ENCODE results near the gene PCK2. TPM values are rescaled to one million over a fixed set of nuclear protein-coding genes. Genes with fewer than 3 reads are reported as not detected.

Gene PCK2
- total and polyA plus RNA-seq, 2 of the 8 experiments (the other 6 are each of a cell fraction or from before 2014, with no cell fraction given): 81.9 to 115 TPM

- no peak overlapping the region for H4K91ac ChIP-seq (replicated peaks; ENCODE audit: insufficient read length, low read length)
- H2BK5ac ChIP-seq (ENCODE audit: low read depth, low read length): no peak overlapping the region
- H2AFZ ChIP-seq (ENCODE audit: low read length): no peak overlapping the region
- no peak overlapping the region for H3K18ac ChIP-seq (ENCODE audit: extremely low read depth, low read length)
- no peak overlapping the region for H2BK120ac ChIP-seq (replicated peaks; ENCODE audit: low read depth, low read length)
- WGBS, 2 experiments (ENCODE audit: extremely low coverage in 1 of 2, insufficient coverage in 1 of 2, insufficient read length in 1 of 2, insufficient replicate concordance in 2 of 2, low coverage in 1 of 2, low lambda C conversion rate in 2 of 2, missing lambda C conversion rate in 1 of 2): 87% methylated on average over 12 of the region's 12 CpGs; no CpG with 5 or more reads in 1 of the 2 experiments
- H3K4me3 ChIP-seq (ENCODE audit: extremely low read depth in 1 of 4, insufficient read depth in 2 of 4, low read depth in 3 of 4, low read length in 4 of 4): no peak overlapping the region
- no peak overlapping the region for H3K27ac ChIP-seq (ENCODE audit: low read depth, low read length)
- no peaks in the 10 kb centered on the region for H3K79me1 ChIP-seq (ENCODE audit: low read depth, low read length)
- no peaks in the 10 kb centered on the region for H4K20me1 ChIP-seq (replicated peaks in 1 of 2; ENCODE audit: control insufficient read depth in 1 of 2, insufficient read depth in 2 of 2, low read length in 2 of 2)
- no peak overlapping the region for H3K4ac ChIP-seq (replicated peaks; ENCODE audit: insufficient read length, low read depth, low read length)
- H3K23me2 ChIP-seq (ENCODE audit: low read depth, low read length): no peaks in the 10 kb centered on the region
- DNase-seq (ENCODE audit: low read depth in 1 of 2, low spot score in 2 of 2): no peak
- H3K56ac ChIP-seq (replicated peaks; ENCODE audit: insufficient read length, low read depth, low read length): no peak overlapping the region
- H3K9me3 ChIP-seq (ENCODE audit: insufficient read depth in 2 of 2, low read depth in 1 of 2, low read length in 1 of 2): no peaks in the 10 kb centered on the region
- no peak overlapping the region for H3K14ac ChIP-seq (ENCODE audit: insufficient read length)
- H4K8ac ChIP-seq (ENCODE audit: extremely low read depth, insufficient read depth, low read length): no peak overlapping the region
- no peak for FAIRE-seq
- ChIA-PET CTCF (ENCODE audit: partially characterized antibody) (interaction anchor here (0.8 to 23.8 kb wide), 11 partner anchors 9 to 115 kb away, joined by 3 to 316 read pairs (median 3); partner anchors contain the start of gene PCK2), POLR2A (ENCODE audit: partially characterized antibody) (interaction anchor here (1.6 to 27.2 kb wide), 5 partner anchors 10 to 32 kb away, joined by 3 to 626 read pairs (median 14); partner anchors contain the start of genes CARMIL3 and PCK2)
- H4K5ac ChIP-seq (ENCODE audit: insufficient read length, low read depth, low read length): no peak overlapping the region
- no peak overlapping the region for H2BK12ac ChIP-seq (ENCODE audit: low read depth, low read length)
- H2AK5ac ChIP-seq (ENCODE audit: low read depth, low read length): no peak overlapping the region
- no peak overlapping the region for H3K9ac ChIP-seq (replicated peaks in 1 of 4; ENCODE audit: extremely low read depth in 1 of 4, low read depth in 3 of 4, low read length in 3 of 4)
- no peak overlapping the region for H3K4me2 ChIP-seq (ENCODE audit: insufficient read depth in 1 of 2, low read depth in 2 of 2, low read length in 2 of 2)
- no peaks in the 10 kb centered on the region for H3K36me3 ChIP-seq (ENCODE audit: control insufficient read depth in 2 of 4, insufficient read depth in 4 of 4, low read length in 3 of 4)
- no peaks in the 10 kb centered on the region for H3K79me2 ChIP-seq (ENCODE audit: control insufficient read depth in 1 of 2, insufficient read depth in 2 of 2, low read length in 2 of 2)
- H3K4me1 ChIP-seq (replicated peaks in 1 of 4; ENCODE audit: control insufficient read depth in 3 of 4, insufficient read depth in 4 of 4, low read length in 3 of 4): no peaks in the 10 kb centered on the region
- H3K27me3 ChIP-seq (replicated peaks in 1 of 4; ENCODE audit: control insufficient read depth in 3 of 4, extremely low read depth in 1 of 4, insufficient read depth in 3 of 4, low read length in 3 of 4): no peaks in the 10 kb centered on the region; a peak in 1 of 7 replicates
- no peak overlapping the region for H2BK15ac ChIP-seq (ENCODE audit: low read length)
- TF ChIP-seq KDM4A (IDR thresholded peaks at IDR 0.05; ENCODE audit: low read depth, low read length, severe bottlenecking) (no peak), SP4 (IDR thresholded peaks at IDR 0.05; ENCODE audit: low read length) (no peak), POLR2AphosphoS5 (IDR thresholded peaks at IDR 0.05; ENCODE audit: low read depth, low read length) (no peak), RBBP5 (IDR thresholded peaks at IDR 0.05; ENCODE audit: borderline replicate concordance, low read depth, low read length) (no peak), TCF12 (IDR thresholded peaks at IDR 0.05; ENCODE audit: low read depth, low read length) (no peak), SIRT6 (IDR thresholded peaks at IDR 0.05; ENCODE audit: low read length) (no peak), RAD21 (IDR thresholded peaks at IDR 0.05 in 1 of 2, conservative IDR thresholded peaks at IDR 0.05 in 1 of 2; ENCODE audit: low read depth in 2 of 2, low read length in 2 of 2) (no peak), USF2 (IDR thresholded peaks at IDR 0.05; ENCODE audit: low read length) (no peak)
- TF ChIP-seq, protein P1, sequence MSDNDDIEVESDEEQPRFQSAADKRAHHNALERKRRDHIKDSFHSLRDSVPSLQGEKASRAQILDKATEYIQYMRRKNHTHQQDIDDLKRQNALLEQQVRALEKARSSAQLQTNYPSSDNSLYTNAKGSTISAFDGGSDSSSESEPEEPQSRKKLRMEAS (IDR thresholded peaks at IDR 0.05): no peak
- no peak overlapping the region for H3K23ac ChIP-seq (ENCODE audit: insufficient read length)
- no peak overlapping the region for H2BK20ac ChIP-seq (ENCODE audit: low read length)
These were observed 26.7 kb upstream of the PCK2 start for GRCh38 chr14:24067133-24068082.

Data from H1 (cell line).